ENCODE data around the gene CLOCK.

DNA sequence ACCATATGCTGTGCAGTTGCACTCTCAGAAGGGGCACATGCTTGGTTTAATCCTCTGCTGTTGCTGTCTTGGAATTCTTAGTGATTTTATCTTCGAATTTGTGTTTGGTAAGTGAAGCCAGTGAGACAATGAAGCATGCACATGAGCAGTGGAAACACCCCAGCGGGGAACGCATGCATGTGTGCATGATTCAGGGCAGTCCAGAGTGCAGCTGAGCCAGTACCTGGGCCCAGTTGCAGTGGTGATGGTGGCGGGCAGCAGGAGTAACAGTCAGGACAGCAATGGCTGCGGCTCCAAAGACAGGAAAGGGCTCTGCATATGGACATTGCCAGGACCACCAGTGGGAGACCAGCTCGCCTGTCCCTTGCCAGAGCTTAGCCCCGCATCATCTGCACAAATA, 165.2 kb downstream of the CLOCK start:
- TF ChIP-seq TAF1 (IDR thresholded peaks at IDR 0.05; ENCODE audit: borderline replicate concordance, low read depth, low read length) (no peak), CTCF (IDR thresholded peaks at IDR 0.05) (no peak), EZH2phosphoT487 (IDR thresholded peaks at IDR 0.05; ENCODE audit: borderline replicate concordance, low read depth) (no peak), POLR2AphosphoS5 (IDR thresholded peaks at IDR 0.05; ENCODE audit: low read depth, low read length) (no peak), ZBTB33 (IDR thresholded peaks at IDR 0.05; ENCODE audit: borderline replicate concordance, low read depth) (no peak), GATA2 (CRISPR knock-in tag; IDR thresholded peaks at IDR 0.05) (no peak), MXI1 (IDR thresholded peaks at IDR 0.05; ENCODE audit: low read depth, low read length) (no peak), RCOR1 (IDR thresholded peaks at IDR 0.05; ENCODE audit: low read length) (no peak), PBX3 (IDR thresholded peaks at IDR 0.05) (no peak), FOXM1 (IDR thresholded peaks at IDR 0.05; ENCODE audit: low read depth) (no peak)
